SK-N-SH treated with all-trans-retinoic acid at 6 μM for 48 hours (cell line): ENCODE results near the gene CFAP61.

Source experiments
- ATAC-seq: fragments of 200-7000 bp; cut with Tn5 transposase; 3 replicates; pipeline ENCODE4 v1.9.1; 2020; ENCODE audit warnings: mild to moderate bottlenecking, moderate library complexity
- ARNTL ChIP-seq: fragments of 450-650 bp; formaldehyde crosslinking; IDR thresholded peaks from 2 replicates; pipeline ENCODE4 v1.5.0; 2020; ENCODE audit warnings: low read depth, mild to moderate bottlenecking, moderate library complexity, borderline replicate concordance
- BACH2 ChIP-seq: fragments of 250-450 bp; sonication (Bioruptor Pico); IDR thresholded peaks from 2 replicates; pipeline ENCODE4 v1.9.0; 2021; ENCODE audit warnings: mild to moderate bottlenecking, borderline replicate concordance
- CSDC2 ChIP-seq: fragments of 250-450 bp; sonication (Bioruptor Pico); IDR thresholded peaks from 2 replicates; pipeline ENCODE4 v1.5.0; 2020; ENCODE audit warnings: mild to moderate bottlenecking, moderate library complexity
- ESRRG ChIP-seq: fragments of 250-450 bp; sonication (Bioruptor Pico); IDR thresholded peaks from 2 replicates; pipeline ENCODE4 v1.6.1; 2021; ENCODE audit warnings: mild to moderate bottlenecking
- GLIS3 ChIP-seq: fragments of 250-450 bp; sonication (Bioruptor Pico); IDR thresholded peaks from 2 replicates; pipeline ENCODE4 v1.5.0; 2020; ENCODE audit warnings: mild to moderate bottlenecking, moderate library complexity
- ISL1 ChIP-seq: fragments of 250-450 bp; sonication (Bioruptor Pico); IDR thresholded peaks from 2 replicates; pipeline ENCODE4 v2.1.2; 2022; ENCODE audit warnings: mild to moderate bottlenecking, moderate library complexity
- OSR1 ChIP-seq: fragments of 250-450 bp; sonication (Bioruptor Pico); IDR thresholded peaks from 2 replicates; pipeline ENCODE4 v1.8.0; 2022; ENCODE audit warnings: moderate library complexity, mild to moderate bottlenecking, inconsistent platforms
- PPARA ChIP-seq: fragments of 250-450 bp; sonication (Bioruptor Pico); IDR thresholded peaks from 2 replicates; pipeline ENCODE4 v1.5.0; 2020; ENCODE audit warnings: mild to moderate bottlenecking, borderline replicate concordance
- RARB ChIP-seq: fragments of 250-450 bp; sonication (Bioruptor Pico); IDR thresholded peaks from 2 replicates; pipeline ENCODE4 v1.8.0; 2021; ENCODE audit warnings: mild to moderate bottlenecking, moderate library complexity
- SNAI2 ChIP-seq: fragments of 250-450 bp; sonication (Bioruptor Pico); IDR thresholded peaks from 2 replicates; pipeline ENCODE4 v1.5.0; 2020; ENCODE audit warnings: mild to moderate bottlenecking, moderate library complexity
- TCF4 ChIP-seq: fragments of 250-450 bp; sonication (Bioruptor Pico); IDR thresholded peaks from 2 replicates; pipeline ENCODE4 v1.8.0; 2021; ENCODE audit warnings: mild to moderate bottlenecking, moderate library complexity, borderline replicate concordance
- TOX ChIP-seq: fragments of 250-450 bp; sonication (Bioruptor Pico); IDR thresholded peaks from 2 replicates; pipeline ENCODE4 v1.8.0; 2021; ENCODE audit warnings: mild to moderate bottlenecking, moderate library complexity, borderline replicate concordance
- ZFP3 ChIP-seq: fragments of 250-450 bp; sonication (Bioruptor Pico); IDR thresholded peaks from 2 replicates; pipeline ENCODE4 v1.5.0; 2020; ENCODE audit warnings: mild to moderate bottlenecking, moderate library complexity
- ZFP30 ChIP-seq: fragments of 450-650 bp; formaldehyde crosslinking; IDR thresholded peaks from 2 replicates; pipeline ENCODE4 v1.5.0; 2022; ENCODE audit warnings: mild to moderate bottlenecking, moderate library complexity
- ZNF565 ChIP-seq: fragments of 450-650 bp; formaldehyde crosslinking; conservative IDR thresholded peaks from 2 replicates; pipeline ENCODE4 v1.5.0; 2020; ENCODE audit warnings: low read depth, mild to moderate bottlenecking, moderate library complexity
- ZNF70 ChIP-seq: fragments of 450-650 bp; formaldehyde crosslinking; IDR thresholded peaks from 2 replicates; pipeline ENCODE4 v1.5.0; 2020; ENCODE audit warnings: mild to moderate bottlenecking, moderate library complexity
- ZNF8 ChIP-seq: fragments of 450-650 bp; formaldehyde crosslinking; IDR thresholded peaks from 2 replicates; pipeline ENCODE4 v1.5.0; 2020; ENCODE audit warnings: mild to moderate bottlenecking, moderate library complexity
- TF ChIP-seq, protein P1 (sequence below): fragments of 250-450 bp; sonication (Bioruptor Pico); IDR thresholded peaks from 2 replicates; pipeline ENCODE4 v1.8.0; 2021; ENCODE audit warnings: low read depth, mild to moderate bottlenecking, moderate library complexity, borderline replicate concordance
- TF ChIP-seq, protein P2 (sequence below): fragments of 250-450 bp; sonication (Bioruptor Pico); IDR thresholded peaks from 2 replicates; pipeline ENCODE4 v1.5.0; 2020; ENCODE audit warnings: mild to moderate bottlenecking, moderate library complexity
- TF ChIP-seq, protein P3 (sequence below): fragments of 250-450 bp; sonication (Bioruptor Pico); IDR thresholded peaks from 2 replicates; pipeline ENCODE4 v1.5.1; 2020; ENCODE audit warnings: low read depth, mild to moderate bottlenecking, moderate library complexity
- TF ChIP-seq, protein P4 (sequence below): fragments of 250-450 bp; sonication (Bioruptor Pico); IDR thresholded peaks from 2 replicates; pipeline ENCODE4 v1.5.1; 2021; ENCODE audit warnings: mild to moderate bottlenecking, moderate library complexity
- TF ChIP-seq, protein P5 (sequence below): fragments of 250-450 bp; sonication (Bioruptor Pico); IDR thresholded peaks from 2 replicates; pipeline ENCODE4 v1.8.0; 2020; ENCODE audit warnings: mild to moderate bottlenecking, moderate library complexity, borderline replicate concordance

CFAP61 gene

DNA sequence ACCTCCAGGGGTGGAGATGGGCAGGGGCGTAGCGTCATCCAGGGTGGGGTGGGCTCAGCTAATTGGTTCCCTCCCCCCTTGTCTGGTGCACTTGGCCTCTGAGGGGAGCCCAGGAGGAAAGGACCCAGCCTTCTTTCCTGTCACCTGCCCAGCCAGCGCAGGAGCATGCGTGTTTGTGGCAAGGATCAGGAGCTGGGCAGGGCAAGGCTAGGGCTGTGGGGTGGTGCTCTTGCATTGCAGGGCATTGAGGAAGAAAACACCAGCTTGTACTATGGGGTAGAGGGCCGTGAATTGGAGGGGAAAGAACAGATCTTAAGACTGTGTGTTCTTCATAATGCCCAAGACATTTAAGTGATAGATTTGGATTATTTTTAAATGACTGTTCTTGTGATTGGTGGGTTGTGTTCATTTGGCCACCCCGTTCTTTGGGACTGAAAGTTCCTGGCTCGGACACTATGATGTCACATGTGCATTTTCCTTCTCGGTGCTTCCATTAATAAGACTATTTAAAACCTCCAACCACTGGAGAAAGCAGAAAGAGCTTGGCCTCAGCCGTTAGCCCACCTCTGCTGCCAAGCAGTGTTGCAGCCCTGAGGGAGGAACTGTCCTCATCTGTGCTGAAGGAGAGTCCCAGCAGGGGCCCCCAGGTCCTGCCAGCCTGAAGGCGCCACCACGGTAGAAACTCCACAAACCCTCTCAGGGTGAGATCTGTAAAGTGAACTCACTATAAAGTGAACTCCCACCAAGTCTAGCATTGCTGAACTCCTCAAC, 179.4 kb downstream of the CFAP61 start:
- TF ChIP-seq SNAI2 (no peak), GLIS3 (CRISPR knock-in tag) (no peak), PPARA (no peak), BACH2 (no peak), ZFP3 (CRISPR knock-in tag) (no peak), ESRRG (CRISPR knock-in tag) (no peak), CSDC2 (no peak), ISL1 (CRISPR knock-in tag) (no peak)
- ATAC-seq = no peak

DNA sequence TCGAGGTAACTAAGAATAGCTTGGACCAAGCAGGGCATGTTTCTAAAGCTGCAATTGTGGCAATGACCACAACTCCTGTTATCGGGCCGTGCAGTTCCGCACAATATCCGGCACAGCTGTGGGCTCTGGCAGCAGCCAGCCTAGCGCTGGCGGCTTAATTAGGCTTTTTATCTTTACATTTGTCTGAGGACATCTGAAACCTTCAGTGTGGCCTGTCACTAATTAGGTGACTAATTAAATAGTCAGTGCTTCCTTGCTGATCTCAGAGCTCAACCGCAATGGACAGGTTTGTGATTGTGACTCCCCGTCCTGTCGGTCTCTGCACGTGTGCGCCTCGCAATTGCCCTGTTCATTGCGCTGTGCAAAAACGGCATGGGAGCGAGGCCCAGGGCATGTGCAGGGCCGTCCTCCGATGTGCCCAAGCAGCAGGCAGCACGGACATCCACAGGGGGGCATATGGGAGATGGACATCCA, 180.7 kb downstream of the CFAP61 start:
- TF ChIP-seq ZNF8 (CRISPR knock-in tag) = no peak
- no peak for TF ChIP-seq ZFP30
- TF ChIP-seq, protein P1, sequence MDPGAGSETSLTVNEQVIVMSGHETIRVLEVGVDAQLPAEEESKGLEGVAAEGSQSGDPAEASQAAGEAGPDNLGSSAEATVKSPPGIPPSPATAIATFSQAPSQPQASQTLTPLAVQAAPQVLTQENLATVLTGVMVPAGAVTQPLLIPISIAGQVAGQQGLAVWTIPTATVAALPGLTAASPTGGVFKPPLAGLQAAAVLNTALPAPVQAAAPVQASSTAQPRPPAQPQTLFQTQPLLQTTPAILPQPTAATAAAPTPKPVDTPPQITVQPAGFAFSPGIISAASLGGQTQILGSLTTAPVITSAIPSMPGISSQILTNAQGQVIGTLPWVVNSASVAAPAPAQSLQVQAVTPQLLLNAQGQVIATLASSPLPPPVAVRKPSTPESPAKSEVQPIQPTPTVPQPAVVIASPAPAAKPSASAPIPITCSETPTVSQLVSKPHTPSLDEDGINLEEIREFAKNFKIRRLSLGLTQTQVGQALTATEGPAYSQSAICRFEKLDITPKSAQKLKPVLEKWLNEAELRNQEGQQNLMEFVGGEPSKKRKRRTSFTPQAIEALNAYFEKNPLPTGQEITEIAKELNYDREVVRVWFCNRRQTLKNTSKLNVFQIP (CRISPR knock-in tag) = no peak
- TF ChIP-seq TCF4 (CRISPR knock-in tag) = peak; percentile 88
- TF ChIP-seq, protein P2, sequence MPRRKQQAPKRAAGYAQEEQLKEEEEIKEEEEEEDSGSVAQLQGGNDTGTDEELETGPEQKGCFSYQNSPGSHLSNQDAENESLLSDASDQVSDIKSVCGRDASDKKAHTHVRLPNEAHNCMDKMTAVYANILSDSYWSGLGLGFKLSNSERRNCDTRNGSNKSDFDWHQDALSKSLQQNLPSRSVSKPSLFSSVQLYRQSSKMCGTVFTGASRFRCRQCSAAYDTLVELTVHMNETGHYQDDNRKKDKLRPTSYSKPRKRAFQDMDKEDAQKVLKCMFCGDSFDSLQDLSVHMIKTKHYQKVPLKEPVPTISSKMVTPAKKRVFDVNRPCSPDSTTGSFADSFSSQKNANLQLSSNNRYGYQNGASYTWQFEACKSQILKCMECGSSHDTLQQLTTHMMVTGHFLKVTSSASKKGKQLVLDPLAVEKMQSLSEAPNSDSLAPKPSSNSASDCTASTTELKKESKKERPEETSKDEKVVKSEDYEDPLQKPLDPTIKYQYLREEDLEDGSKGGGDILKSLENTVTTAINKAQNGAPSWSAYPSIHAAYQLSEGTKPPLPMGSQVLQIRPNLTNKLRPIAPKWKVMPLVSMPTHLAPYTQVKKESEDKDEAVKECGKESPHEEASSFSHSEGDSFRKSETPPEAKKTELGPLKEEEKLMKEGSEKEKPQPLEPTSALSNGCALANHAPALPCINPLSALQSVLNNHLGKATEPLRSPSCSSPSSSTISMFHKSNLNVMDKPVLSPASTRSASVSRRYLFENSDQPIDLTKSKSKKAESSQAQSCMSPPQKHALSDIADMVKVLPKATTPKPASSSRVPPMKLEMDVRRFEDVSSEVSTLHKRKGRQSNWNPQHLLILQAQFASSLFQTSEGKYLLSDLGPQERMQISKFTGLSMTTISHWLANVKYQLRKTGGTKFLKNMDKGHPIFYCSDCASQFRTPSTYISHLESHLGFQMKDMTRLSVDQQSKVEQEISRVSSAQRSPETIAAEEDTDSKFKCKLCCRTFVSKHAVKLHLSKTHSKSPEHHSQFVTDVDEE (CRISPR knock-in tag) = peak; percentile 74
- no peak for TF ChIP-seq ARNTL
- TF ChIP-seq, protein P3, sequence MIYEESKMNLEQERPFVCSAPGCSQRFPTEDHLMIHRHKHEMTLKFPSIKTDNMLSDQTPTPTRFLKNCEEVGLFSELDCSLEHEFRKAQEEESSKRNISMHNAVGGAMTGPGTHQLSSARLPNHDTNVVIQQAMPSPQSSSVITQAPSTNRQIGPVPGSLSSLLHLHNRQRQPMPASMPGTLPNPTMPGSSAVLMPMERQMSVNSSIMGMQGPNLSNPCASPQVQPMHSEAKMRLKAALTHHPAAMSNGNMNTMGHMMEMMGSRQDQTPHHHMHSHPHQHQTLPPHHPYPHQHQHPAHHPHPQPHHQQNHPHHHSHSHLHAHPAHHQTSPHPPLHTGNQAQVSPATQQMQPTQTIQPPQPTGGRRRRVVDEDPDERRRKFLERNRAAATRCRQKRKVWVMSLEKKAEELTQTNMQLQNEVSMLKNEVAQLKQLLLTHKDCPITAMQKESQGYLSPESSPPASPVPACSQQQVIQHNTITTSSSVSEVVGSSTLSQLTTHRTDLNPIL (CRISPR knock-in tag) = no peak
- ATAC-seq = peak; percentile 64

DNA sequence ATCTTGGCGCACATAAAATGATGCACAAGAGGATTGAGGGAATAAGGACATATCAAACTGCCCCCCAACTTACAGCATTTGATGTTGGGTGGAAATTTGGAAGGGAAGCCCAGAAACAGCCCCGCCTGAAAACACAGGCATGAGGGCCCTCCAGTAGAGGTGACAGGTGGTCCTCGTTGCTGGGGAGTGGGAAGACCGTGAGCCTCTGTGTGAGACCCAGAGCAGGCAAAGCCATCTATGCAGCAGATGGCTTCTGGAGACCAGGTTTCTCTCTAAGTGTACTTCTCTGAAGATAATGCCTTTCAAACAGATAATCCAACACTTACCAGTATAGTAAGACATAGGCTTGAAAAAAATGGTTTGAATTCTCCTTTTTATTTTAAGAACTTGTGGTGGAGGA, 183.3 kb downstream of the CFAP61 start:
- TF ChIP-seq, protein P3 (CRISPR knock-in tag) = no peak
- TF ChIP-seq TOX (CRISPR knock-in tag) = no peak
- TF ChIP-seq TCF4 (CRISPR knock-in tag) = no peak
- no peak for TF ChIP-seq ISL1 (CRISPR knock-in tag)
- TF ChIP-seq OSR1 (CRISPR knock-in tag) = no peak
- no peak for TF ChIP-seq SNAI2
- TF ChIP-seq ESRRG (CRISPR knock-in tag) = no peak
- no peak for TF ChIP-seq ZNF70
- no peak for TF ChIP-seq ZNF8 (CRISPR knock-in tag)
- TF ChIP-seq ZNF565 (CRISPR knock-in tag) = no peak
- TF ChIP-seq, protein P4, sequence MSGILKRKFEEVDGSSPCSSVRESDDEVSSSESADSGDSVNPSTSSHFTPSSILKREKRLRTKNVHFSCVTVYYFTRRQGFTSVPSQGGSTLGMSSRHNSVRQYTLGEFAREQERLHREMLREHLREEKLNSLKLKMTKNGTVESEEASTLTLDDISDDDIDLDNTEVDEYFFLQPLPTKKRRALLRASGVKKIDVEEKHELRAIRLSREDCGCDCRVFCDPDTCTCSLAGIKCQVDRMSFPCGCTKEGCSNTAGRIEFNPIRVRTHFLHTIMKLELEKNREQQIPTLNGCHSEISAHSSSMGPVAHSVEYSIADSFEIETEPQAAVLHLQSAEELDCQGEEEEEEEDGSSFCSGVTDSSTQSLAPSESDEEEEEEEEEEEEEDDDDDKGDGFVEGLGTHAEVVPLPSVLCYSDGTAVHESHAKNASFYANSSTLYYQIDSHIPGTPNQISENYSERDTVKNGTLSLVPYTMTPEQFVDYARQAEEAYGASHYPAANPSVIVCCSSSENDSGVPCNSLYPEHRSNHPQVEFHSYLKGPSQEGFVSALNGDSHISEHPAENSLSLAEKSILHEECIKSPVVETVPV (CRISPR knock-in tag) = no peak
- TF ChIP-seq, protein P2 (CRISPR knock-in tag) = no peak
- TF ChIP-seq RARB (CRISPR knock-in tag) = no peak
- TF ChIP-seq, protein P5, sequence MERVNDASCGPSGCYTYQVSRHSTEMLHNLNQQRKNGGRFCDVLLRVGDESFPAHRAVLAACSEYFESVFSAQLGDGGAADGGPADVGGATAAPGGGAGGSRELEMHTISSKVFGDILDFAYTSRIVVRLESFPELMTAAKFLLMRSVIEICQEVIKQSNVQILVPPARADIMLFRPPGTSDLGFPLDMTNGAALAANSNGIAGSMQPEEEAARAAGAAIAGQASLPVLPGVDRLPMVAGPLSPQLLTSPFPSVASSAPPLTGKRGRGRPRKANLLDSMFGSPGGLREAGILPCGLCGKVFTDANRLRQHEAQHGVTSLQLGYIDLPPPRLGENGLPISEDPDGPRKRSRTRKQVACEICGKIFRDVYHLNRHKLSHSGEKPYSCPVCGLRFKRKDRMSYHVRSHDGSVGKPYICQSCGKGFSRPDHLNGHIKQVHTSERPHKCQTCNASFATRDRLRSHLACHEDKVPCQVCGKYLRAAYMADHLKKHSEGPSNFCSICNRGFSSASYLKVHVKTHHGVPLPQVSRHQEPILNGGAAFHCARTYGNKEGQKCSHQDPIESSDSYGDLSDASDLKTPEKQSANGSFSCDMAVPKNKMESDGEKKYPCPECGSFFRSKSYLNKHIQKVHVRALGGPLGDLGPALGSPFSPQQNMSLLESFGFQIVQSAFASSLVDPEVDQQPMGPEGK = no peak
- TF ChIP-seq, all 23 proteins: peak for 0
- ATAC-seq = no peak
